Amniotic epithelial cell (primary cell): ENCODE results near the gene PRPH.
"Not testable (repeated sequence)": the region's sequence is repeated elsewhere in the genome, so short reads cannot be mapped to it uniquely, and the experiment has no call there.

Experiments
- DNase-seq: peaks from one replicate; pipeline ENCODE4 v3.0.0-alpha.2; 2010; ENCODE audit warnings: low read depth

The PRPH gene

DNA sequence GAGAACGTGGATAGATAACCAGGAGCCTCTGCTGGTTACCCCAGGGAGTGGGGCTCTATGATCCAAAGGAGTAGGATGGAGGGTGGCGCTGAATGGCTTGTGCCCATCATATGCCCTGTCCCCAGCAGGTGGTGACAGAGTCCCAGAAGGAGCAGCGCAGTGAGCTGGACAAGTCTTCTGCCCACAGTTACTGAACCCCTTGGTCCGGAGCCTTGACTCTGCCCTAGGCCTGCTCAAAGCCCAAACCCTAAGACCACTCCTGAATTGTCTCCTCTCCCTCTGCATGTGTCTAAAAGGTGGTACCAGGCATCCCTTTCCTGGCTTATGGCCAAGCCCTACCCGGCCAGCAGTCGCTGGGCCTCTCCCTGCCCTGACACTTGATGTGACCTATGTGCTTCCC is 3.2 kb downstream of the PRPH start:
- no peak for DNase-seq

DNA sequence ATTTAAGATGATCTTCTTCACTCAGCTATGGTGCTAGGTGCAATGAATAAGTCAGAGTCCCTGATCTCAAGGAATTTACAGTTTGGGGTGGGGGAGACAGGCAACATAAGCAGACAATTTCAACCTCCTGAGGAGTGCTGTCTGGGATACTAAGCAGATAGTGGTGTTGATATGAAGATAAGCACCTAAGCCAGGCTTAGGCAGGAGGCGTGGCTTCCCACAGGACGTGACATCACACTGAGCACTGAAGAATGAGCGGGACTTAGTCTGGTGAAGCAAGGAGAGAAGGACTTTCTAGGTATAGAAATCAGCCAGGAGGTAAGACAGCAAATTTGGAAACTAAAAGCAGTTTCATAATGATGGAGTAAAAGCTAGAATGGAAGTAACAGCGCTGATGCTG is 6.8 kb downstream of the PRPH start:
- peak; percentile 52 for DNase-seq

DNA sequence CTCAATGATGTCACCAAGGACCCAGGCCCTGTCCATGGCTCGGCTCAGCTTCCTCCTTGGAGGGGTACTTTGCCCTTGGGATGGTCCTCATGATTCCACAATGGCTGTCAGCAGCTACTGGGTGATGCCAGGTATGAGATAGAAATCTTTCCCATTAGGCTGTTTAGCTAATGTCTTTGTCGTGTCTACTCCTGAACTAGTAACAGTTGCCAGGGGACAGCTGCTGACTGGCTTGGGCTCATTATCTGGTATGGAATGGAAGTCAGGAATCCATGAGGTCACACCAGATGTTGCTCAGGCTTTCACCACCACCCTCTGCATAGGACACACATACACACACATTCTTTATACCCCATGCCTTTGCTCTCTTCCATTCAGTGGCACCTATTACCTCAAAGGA is 9.2 kb downstream of the PRPH start:
- DNase-seq, result peak; percentile 36

DNA sequence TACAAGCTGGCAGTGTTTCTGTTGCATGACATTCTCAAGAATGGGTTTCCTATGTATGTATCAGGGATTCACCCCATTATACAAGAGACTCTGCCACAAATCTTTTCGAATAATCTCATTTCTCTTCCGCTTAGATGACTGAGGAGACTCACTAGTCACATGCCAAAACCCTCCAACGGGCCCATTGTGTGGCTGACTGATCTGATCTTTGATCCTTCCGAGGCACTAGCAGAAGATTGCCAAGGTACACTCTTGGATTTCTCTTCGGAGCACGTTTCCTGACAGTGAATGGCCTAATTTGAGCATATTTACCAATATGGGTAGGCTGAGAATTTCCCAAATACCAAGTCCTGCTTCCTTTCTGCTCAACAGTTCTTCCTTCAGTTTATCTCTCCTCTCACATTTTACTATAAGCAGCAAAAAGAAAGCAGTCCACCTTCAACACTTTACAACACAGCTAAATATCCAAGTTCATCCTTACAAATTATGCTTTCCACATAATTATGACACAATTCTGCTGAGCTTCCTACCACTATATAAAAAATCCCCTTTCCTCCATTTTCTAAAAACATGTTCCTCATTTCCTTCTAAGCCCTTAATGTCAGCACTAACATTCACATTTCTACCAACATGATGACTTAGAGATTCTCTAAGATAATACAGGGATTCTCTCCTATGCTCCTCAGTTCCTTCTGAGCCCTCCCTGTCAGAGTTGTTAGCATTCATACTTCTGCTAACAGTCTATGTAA is 11.0 kb downstream of the PRPH start:
- no peak for DNase-seq

DNA sequence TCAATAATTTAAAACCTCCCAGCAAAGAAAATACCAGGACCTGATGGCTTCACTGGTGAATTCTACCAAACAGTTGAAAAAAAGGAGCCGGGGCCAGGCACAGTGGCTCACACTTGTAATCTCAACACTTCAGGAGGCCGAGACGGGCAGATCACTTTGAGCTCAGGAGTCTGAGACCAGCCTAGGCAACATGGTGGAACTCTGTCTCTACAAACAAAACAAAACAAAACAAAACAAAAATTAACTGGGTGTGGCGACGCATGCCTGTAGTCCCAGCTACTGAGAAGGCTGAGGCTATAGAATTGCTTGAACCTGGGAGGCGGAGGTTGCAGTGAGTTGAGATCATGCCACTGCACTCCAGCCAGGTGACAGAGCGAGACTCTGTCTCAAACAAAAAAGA is 14.4 kb downstream of the PRPH start:
- no peak for DNase-seq

DNA sequence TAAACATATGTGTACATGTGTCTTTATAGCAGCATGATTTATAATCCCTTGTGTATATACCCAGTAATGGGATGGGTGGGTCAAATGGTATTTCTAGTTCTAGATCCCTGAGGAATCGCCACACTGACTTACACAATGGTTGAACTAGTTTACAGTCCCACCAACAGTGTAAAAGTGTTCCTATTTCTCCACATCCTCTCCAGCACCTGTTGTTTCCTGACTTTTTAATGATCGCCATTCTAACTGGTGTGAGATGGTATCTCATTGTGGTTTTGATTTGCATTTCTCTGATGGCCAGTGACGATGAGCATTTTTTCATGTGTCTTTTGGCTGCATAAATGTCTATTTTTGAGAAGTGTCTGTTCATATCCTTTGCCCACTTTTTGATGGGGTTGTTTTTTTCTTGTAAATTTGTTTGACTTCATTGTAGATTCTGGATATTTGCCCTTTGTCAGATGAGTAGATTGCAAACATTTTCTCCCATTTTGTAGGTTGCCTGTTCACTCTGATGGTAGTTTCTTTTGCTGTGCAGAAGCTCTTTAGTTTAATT is 15.6 kb downstream of the PRPH start:
- not testable (repeated sequence) for DNase-seq

DNA sequence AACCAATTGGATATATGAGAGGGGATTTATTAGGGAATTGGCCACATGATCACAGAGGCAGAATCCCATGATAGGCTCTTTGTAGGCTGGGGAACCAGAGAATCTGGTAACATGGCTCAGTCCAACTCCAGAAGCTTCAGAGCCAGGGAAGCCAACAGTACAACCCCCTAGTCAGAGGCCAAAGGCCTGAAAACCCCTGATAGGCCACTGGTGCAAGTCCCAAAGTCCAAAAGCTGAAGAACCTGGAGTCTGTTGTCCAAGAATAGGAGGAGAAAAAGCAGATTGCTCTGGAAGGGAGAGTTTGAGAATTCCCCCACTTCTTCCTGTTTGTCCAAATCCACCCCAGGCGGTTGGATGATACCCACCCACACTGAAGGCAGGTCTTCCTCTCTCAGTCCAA is 19.9 kb downstream of the PRPH start:
- DNase-seq, result no peak

DNA sequence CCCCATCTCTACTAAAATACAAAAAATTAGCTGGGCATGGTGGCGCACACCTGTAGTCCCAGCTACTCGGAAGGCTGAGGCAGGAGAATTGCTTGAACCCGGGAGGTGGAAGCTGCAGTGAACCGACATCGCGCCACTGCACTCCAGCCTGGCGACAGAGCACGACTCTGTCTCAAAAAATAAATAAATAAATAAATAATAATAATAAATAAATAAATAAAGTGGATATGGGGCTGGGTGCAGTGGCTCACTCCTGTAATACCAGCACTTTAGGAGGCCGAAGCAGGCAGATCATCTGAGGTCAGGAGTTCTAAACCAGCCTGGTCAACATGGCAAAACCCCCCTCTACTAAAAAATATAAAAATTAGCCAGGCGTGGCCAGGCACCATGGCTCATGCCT is 22.2 kb downstream of the PRPH start:
- not testable (repeated sequence) for DNase-seq

DNA sequence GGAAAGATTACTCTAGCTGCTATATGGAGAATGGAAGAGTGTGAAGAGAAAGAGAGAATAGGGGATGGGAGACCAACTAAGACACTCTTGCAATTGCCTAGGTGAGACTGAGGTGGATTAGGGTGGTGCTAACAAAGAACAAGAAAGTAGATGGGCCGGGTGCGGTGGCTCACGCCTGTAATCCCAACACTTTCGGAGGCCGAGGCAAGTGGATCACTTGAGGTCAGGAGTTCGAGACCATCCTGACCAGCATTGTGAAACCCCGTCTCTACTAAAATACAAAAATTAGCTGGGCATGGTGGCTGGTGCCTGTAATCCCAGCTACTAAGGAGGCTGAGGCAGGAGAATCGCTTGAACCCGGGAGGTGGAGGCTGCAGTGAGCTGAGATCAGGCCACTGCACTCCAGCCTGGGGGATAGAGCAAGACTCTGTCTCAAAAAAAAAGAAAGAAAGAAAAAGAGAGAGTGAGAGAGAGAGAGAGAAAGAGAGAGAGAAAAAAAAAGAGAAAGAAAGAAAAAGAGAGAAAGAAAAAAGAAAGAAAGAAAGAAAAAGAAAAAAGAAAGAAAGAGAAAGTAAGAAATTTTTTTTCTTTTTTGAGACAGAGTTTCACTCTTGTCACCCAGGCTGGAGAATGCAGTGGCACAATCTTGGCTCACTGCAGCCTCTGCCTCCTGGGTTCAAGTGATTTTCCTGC is 25.6 kb downstream of the PRPH start:
- not testable (repeated sequence) for DNase-seq

DNA sequence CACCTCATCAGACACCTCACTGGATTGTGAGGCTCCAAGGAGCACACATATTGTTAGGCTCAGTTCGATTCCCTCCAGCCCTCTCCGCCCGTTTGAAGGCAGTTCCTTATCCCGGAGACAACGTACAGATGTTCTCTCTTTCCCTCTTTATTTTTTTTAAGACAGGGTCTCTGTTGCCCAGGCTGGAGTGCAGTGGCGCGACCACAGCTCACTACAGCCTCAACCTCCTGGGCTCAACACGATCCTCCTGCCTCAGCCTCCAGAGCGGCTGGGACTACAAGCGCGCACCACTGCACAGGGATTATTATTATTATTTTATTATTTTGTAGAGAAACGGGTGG is 27.4 kb downstream of the PRPH start:
- DNase-seq, result no peak

DNA sequence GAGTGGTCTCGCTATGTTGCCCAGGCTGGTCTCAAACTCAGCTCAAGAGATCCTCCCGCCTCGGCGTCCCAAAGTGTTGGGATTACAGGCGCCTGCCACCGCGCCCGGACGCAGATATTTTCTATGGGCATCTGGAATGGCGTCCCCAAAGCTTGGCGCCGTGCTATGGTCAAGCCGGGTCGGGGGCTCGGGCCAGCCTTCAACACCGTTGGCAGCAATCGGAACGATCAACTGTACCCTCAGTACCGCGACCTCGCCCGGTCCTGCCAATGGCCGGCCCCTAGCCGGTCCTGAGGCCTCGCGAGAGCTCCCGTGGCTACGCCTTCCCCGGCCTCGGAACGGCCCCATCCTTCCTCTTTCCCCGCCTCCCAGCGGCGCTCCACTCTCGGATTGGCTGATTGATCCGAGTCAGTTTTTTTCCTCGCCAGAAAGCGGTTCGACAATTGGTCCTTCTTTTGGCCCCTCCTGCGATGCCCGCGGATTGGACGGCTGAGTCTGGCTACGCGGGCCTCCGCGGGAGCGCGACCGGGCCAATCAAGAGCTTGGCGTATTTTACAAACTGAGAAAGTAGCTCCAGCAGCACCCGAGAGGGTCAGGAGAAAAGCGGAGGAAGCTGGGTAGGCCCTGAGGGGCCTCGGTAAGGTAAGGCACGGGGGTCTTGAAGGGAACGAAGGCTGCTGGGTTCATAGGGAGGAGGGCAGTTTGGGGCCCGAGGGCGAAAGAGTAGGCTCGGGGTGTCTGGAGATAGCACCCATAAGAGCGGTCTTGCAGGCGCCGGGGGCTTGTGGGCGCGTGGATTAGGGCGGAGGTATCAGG is 28.0 kb downstream of the PRPH start, which contains the start of gene TROAP:
TSS of gene TROAP (plus strand) at position 548 of the 816 bp plus-strand sequence. CDS start 354 bp downstream, outside the sequence.
- peak; percentile 97 for DNase-seq

DNA sequence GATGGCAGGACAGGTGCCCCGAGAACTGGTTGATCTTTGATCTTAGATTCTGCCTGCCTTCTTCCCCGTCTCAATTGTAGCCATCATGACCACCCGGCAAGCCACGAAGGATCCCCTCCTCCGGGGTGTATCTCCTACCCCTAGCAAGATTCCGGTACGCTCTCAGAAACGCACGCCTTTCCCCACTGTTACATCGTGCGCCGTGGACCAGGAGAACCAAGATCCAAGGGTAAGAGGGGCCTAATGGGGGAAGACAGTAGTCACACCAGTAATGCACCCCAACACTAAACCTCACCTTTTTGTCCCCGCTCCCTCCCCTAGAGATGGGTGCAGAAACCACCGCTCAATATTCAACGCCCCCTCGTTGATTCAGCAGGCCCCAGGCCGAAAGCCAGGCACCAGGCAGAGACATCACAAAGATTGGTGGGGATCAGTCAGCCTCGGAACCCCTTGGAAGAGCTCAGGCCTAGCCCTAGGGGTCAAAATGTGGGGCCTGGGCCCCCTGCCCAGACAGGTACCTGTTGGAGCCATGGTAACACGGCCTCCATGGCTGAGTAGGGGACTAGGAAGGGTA is 28.7 kb downstream of the PRPH start:
- DNase-seq, result no peak

DNA sequence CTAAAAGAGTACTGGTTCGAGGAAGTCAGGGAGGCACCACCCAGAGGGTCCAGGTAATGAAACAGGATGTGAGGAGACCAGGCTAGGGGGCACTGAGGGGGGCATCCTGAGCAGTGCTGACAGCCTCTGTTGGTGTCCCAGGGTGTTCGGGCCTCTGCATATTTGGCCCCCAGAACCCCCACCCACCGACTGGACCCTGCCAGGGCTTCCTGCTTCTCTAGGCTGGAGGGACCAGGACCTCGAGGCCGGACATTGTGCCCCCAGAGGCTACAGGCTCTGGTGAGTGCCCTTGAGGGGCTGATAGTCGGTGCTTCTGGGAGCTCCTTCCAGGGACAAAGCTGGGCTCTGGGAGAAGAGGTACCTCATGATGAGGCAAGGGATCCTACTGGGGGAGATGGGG is 30.7 kb downstream of the PRPH start:
- DNase-seq, result no peak

DNA sequence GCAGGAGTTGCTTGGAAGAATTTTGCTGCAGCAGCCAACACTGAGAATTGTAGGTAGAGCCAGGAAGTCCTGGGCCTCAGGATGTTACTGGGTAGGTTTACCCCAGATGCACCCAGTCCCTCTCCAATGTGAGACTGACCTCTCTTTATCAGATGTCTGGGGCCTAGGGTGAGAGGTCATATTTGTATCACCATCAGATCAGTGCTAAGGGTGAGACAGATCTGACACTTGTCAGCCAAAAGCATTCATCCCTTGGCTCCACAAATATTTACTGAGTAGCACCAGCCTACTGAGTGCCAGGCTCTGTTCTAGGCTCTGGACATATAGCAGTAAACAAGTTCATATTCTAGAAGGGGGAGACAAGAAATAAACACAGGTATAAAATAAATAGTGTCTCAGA is 32.4 kb downstream of the PRPH start:
- no peak for DNase-seq

DNA sequence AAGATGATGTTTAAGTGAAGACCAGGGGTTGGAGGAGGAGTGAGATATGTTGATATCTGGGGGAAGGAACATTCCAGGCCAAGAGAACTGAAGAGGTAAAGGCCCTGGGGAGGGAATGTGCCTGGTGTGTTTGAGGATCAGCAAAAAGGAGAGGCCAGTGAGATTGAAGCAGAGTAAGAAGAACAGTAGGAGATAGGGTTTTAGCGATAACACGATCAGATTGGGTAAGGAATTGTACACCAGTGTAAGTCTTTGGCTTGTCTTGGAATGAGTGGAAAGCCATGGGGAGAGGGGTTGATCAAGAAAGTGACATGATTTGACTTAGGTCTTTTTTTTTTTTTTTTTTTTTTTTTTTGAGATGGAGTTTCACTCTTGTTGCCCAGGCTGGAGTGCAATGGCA is 32.9 kb downstream of the PRPH start:
- no peak for DNase-seq

DNA sequence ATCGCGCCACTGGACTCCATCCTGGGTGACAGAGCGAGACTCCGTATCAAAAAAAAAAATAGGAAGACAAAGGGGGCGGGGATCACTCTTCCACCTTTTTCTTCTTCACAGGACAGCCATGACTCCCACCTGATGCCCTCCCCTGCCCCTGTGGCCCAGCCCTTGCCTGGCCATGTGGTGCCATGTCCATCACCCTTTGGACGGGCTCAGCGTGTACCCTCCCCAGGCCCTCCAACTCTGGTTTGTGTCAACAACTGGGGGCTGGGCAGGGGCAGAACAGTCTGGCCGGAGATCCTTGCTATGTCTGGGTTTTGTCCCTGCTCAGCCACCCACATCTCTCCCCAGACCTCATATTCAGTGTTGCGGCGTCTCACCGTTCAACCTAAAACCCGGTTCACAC is 33.9 kb downstream of the PRPH start:
- DNase-seq, result no peak

DNA sequence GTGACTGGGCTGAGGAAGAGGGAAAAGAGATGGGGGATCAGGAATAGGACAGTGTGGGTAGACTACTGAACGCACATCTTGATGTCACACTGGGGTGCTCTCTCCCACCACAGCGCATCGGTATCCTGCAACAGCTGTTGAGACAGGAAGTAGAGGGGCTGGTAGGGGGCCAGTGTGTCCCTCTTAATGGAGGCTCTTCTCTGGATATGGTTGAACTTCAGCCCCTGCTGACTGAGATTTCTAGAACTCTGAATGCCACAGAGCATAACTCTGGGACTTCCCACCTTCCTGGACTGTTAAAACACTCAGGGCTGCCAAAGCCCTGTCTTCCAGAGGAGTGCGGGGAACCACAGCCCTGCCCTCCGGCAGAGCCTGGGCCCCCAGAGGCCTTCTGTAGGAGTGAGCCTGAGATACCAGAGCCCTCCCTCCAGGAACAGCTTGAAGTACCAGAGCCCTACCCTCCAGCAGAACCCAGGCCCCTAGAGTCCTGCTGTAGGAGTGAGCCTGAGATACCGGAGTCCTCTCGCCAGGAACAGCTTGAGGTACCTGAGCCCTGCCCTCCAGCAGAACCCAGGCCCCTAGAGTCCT is 35.2 kb downstream of the PRPH start:
- DNase-seq, result no peak

DNA sequence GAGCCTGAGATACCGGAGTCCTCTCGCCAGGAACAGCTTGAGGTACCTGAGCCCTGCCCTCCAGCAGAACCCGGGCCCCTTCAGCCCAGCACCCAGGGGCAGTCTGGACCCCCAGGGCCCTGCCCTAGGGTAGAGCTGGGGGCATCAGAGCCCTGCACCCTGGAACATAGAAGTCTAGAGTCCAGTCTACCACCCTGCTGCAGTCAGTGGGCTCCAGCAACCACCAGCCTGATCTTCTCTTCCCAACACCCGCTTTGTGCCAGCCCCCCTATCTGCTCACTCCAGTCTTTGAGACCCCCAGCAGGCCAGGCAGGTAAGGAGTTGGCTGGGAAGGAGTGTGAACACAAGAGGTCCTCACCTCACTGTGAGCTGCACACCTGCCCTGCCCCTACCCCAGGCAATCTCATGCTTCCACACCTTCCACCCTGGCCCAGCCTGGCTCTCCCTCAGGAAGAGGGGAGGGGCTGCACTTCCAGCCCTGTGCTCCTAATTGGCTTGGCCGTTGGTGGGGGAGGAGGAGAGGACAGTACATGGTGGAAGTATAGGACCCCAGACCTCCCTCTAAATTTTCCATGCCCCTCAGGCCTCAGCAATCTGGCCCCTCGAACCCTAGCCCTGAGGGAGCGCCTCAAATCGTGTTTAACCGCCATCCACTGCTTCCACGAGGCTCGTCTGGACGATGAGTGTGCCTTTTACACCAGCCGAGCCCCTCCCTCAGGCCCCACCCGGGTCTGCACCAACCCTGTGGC is 35.9 kb downstream of the PRPH start:
- DNase-seq, result no peak

DNA sequence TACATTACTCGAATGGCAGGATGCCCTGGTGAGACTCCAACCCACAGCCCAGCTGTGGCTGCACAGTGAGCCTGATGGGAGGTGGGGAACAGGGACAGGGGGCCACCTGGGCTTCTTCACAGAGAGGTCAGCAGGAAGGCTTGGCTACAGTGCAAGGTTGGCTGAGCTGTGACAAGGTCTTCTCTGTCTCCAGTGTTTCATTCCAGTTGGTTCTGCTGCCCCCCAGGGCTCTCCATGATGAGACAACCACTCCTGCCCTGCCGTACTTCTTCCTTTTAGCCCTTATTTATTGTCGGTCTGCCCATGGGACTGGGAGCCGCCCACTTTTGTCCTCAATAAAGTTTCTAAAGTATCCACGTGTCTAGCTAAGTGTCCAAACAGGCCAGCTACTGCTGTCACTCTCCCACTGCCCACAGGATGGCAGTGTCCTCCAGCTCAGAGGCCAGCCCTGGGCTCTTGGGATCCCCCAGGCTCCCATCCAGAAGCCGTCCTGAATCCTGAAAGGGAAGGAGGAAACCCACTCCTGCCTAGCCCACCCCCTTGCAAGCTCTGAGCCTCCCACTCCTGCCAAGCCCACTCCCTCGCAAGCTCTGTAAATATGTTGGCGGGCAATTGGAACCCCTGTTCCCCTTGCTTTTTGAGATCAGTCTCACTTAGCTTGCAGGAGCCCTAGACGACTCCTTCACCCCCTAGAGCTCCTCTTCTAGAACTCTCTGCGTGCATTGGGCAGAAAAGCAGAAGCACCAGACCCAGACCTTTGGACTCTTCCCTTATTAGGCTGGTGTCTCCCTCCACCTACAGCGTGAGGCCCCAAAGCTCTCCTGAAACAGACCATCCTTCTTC is 36.7 kb downstream of the PRPH start:
- peak; percentile 77 for DNase-seq

DNA sequence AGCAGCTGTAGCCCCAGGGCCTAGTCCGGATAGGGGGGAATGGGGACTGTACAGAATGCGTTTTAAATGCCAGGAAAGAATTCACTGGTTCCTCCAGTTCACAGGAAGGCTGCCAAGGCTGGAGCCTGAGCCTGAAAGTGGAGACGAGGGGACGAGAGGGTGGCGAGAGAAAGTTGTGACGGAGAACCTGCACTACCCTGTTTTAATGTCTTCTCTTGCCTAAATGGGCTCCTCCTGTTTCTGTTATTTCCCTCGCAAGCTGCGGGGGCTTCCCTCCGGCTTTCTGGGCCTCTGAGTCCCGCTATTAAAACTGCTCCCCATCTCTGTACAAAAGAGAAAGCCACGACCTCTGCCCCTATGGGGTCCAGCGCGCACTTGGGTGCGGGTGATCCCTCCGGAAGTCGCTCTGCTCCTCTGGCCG is 37.5 kb downstream of the PRPH start:
- DNase-seq, result no peak
